ENCODE data around the gene MCEMP1.

The MCEMP1 gene

DNA sequence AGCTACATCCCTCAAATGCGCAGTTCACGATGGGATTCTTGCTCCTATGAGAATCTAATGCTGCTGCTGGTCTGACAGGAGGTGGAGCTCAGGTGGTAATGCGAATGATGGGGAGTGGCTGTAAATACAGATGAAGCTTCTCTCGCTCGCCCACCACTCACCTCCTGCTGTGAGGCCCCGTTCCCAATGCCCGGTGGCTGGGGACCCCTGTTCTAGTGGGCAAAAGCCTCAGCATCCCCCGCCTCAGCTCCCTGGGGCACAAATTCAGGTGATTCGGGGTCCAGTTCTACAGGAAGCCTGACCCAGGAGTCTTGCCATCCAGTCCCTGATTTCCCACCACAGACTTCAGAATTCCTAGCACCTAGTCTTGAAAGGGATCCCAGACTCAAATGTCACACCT is 4.4 kb upstream of the MCEMP1 start:
- DNase-seq = no peak

DNA sequence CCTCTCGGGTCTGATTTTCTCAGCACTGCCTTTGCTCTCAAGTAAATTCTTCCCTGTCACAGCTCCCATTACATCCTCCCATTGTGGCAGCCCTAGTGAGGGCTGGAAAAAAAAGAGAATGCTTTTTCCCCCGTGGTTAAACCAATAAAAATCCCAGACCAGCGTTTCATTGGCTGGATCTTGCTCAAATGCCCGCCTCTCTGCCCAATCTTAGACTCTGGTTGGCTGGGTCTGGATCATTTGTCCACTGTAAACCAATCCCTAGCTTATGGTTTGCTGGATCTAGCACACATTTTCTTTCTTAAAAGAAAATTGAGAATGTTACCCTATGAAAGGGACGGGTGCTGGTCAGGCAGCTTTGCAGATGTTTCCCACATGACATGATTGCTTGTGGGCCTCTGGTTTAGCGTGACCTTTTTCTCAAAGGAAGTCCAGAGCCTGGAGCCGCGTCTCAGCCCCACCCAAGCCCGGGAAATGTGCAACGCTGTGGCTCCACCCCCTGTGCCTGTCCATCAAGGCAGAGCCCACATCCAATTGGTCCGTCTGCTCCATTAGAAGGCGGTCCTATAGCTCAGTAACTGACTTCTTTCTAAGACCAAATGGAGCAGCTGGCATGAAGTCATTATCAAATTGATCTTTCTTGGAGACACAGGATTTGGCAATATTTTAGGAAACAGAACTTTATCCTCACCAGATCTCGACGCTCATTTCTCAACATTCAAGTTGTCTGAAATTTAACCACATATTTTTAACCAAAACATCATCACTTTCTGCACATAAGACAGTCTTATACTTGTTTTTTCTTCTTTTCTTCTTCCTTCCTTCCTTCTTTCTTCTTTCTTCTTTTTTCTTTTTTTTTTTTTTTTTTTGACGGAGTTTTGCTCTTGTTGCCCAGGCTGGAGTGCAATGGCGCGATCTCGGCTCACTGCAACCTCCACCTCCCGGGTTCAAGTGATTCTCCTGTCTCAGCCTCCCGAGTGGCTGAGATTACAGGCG is 2.6 kb upstream of the MCEMP1 start:
- DNase-seq = peak; percentile 100

- peak; percentile 96 for DNase-seq
Measured at GRCh38 chr19:7676376-7676775, 514 bp upstream of the MCEMP1 start.

- DNase-seq = no peak
Measured at GRCh38 chr19:7677669-7678311, 900 bp downstream of the MCEMP1 start.

- peak; percentile 85 for DNase-seq
Measured at GRCh38 chr19:7678971-7679751, 2.3 kb downstream of the MCEMP1 start.

DNA sequence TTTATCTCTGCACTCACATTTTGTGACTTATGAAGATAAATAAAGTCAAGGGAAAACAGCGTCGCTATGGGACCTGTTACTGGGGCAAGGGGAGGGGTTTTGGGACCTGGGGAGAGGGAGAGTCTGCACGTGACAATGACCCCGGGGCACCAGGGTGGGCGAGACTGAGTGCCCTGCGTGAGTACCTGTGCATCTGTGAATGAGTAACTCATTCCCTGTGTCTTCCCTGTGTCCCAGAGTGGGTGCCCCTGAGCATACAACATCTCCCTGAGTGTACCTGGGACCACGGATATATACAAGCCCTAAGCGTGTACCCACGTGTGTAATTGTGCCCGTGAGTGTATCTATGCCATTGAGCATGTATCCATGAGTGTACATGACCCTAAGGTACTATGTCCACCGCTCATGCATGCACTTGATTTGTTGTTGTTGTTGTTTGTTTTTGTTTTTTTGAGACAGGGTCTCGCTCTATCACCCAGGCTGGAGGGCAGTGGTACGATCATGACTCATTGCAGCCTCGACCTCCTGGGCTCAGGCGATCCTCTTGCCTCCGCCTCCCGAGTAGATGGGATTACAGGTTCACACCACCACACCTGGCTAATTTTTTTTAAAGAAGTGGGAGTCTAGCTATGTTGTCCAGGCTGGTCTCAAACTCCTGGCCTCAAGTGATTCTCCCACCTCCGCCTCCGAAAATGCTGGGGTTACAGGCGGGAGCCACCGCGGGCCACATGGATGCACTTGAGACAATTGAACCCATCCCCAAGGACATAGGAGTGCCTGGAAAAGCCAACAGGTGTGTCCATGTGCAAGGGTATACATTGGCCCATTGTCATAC is 3.1 kb downstream of the MCEMP1 start:
- no peak for DNase-seq

DNA sequence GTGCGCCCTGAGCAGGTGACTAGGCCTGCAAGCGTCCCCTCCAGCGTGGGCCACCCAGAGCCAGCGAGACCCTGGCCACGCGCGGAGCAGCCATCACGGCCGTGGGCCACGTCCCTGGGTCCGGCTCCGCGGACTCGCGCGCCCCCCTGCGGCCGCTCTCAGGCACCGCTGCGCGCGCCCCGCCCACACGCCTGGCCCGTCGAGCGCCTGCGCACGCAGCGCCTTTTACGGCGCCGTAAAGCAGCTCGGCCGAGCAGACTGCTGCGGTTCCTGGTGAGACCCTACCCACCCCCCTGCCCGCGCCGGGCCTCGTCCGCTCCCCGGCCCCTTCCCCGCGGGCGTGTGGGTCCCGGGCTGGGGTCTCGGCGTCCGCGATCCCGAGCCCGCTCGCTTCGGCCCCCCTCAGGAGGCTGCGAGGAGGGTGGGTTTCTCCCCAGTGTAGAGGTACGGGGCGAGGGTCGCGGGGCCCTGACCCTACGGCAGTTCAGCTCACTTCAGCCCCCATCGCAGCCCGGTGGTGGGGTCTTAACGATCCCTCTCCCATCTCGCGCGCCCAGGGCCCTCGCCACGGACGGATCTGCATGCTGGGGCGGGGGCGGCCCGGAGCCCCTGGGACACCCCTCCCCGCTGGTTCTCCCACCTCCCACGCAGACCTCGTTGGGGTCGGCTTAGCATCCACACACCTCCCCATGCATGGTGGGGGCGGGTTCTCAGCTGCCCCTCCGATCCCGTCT is 3.9 kb downstream of the MCEMP1 start, which contains the start of gene TRAPPC5:
TRAPPC5 (plus strand) TSS at position 228 of the 734 bp plus-strand sequence. CDS start 1,421 bp downstream, outside the sequence.
- DNase-seq = peak; percentile 88

DNA sequence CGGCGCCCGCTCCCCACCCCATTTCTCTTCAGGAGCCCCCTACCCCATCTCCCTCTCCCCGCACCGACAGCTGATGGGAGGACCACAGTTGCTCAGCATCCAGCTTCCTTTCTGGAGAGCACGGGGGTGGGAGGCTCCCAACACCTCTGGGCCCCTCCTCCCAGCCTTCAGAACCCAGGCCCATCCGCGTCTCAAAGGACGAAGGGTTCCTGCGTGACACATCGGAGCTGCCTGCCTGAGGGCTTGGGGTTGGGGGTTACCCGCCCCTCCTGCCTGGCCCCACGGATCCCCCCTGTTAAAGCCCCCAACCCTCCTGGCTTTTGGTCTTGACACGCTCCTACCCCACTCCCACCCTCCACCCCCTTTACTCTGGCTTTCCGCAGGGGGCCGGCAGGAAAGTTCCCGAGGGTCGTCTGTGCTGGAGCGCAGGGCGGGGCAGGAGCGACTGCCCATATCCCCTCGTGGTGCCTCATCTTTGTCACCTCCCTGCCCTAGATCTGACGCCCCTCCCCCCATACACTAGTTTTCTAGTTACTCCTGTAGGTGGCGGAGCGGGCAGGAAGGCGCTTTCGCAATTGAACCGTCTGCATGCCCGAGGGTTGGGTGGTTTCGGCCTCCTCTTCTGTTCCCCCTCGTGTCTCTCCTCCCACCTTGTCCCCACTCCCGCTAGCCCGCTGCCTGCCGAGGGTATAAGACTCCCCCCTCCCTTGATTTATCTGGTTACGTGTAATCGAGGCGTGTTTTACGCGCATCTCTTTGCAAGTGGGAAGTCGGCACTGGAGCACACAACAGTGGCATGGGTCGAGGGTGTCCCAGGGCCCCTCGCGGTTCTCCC is 4.7 kb downstream of the MCEMP1 start:
- DNase-seq = peak; percentile 98

GRCh38 chr19:7682175-7682855 is 5.4 kb downstream of the MCEMP1 start:
- DNase-seq = no peak

- no peak for DNase-seq
Measured at GRCh38 chr19:7685546-7686445, 8.9 kb downstream of the MCEMP1 start.

DNA sequence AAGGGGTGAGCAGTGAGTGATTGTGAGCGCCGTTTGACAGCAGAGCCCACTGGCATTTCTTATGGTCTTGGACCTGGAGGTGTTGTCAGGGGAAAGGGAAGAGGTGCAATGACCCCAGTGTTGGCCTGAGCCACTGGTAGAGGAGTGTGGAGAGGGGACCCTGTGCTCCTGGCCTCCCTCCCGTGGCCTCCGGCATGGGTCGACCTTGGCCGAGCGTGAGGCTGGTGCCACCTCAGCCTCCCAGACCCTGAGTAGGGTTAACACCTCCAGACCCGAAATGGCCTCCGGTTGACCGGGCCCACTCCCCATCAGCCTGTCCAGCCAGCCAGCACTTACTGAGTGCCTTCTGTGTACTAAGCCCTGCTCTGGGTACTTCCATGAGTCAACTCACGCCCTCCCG is 10.3 kb downstream of the MCEMP1 start:
- no peak for DNase-seq

DNA sequence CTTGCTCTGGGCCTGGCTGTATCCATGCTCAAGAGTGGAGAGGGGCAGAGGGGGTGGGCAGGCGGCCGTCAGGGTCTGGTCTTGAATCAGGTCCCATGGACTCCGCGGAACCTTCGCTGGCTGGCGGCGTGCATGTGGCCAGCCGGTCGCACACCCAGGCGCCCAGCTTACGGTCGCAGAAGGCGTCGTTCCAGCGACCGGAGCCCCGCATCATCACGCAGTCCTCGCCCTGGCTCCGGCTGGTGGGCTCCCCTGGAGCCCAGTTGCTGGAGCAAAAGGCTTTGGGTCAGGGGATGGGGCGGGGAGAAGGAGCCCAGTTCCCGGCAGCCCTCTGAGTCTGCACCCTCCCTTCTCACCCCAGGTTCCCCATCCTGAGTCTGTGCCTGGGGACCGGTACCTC is 12.3 kb downstream of the MCEMP1 start:
- DNase-seq = no peak

GRCh38 chr19:7690779-7691258 is 13.9 kb downstream of the MCEMP1 start:
- no peak for DNase-seq

DNA sequence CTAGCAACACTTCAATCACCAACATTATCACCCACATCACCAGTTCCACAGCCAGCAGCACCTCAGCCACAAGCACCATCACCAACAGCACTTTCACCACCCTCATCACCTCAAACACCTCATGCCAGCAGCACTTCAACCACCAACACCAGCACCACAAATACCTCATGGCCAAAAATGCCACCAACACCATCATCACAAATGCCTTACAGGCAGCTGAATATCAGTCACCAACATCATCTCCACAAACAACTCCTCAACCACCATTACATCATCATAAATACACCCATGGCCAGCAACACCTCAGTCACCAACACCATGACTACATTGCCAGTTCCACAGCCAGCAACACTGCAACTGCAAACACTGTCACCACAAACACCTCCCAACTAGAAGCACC is 14.6 kb downstream of the MCEMP1 start:
- DNase-seq = no peak

DNA sequence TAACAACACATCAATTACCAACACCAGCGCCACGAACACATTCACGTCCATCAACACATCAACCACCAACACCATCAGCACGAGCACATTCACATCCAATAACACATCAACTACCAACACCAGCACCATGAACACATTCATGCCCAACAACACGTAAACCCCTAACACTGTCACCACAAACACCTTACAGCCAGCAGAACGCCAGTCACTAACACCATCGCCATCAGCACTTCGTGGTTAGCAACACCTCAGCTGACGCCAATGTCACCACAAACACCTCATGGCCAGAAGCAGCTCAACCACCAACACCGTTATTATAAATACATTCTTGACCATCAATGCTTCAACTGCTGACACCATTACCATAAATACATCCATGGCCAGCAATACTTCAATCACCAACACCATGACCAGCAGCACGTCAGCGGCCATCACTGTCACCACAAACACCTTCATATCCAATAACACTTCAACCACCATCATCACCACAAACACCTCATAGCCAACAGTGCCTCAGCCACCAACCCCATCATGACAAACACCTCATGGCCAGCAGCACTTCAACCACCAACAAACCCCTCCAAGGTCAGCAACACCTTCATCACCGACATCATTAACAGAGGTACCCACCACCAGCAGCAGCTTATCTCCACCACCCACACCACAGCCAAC is 15.7 kb downstream of the MCEMP1 start:
- no peak for DNase-seq

DNA sequence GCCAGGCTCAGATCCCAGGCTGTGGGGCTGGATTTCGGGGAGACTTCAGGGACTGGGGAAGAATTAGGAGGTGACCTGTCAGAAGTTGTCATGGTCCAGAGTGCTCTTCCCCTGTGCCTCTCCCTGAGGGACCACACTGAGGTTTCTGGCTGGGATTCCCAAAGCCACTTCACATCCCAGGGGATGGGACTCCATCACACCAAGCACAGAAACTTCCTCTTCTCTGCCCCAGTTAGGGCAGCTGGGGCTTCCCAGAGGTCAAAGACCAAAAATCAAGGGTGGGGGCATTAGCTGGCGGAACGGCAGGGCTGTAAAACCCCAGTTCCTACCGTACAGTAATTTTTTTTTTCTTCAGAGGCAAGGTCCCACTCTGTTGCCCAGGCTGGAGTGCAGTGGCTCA is 17.6 kb downstream of the MCEMP1 start:
- no peak for DNase-seq

GRCh38 chr19:7697721-7698287 is 20.9 kb downstream of the MCEMP1 start:
- no peak for DNase-seq

DNA sequence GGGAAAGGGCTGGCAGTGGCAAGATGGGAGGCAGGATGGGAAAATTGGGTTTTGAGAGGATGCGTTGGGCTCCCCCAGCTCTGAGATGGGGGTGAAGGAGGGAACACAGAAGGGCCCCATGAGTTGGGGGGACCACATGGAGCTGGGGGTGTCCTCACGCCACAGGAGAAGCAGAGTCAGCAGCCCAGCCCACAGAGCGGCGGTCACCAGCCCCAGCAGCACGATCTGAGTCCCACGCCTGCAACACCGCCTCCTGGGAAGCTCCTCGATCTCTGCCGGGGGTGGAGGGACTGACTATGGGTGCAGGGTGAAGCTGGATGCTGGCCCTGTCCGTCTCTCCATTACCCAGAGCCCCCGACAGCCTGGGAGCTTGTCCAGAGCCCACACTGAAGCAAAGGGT is 21.7 kb downstream of the MCEMP1 start:
- DNase-seq = no peak
